Keratinocyte (primary cell): ENCODE data around the gene GYS2. TPM values are rescaled to one million over a fixed set of nuclear protein-coding genes. Genes with fewer than 3 reads are reported as not detected.

Source experiments
- DNase-seq: peaks from one replicate; pipeline ENCODE4 v3.0.0-alpha.2; 2011; ENCODE audit warnings: low read depth, missing footprints, low spot score
- FAIRE-seq: peaks from 2 replicates; lab custom pipeline; 2011; peaks lifted over from hg19 to GRCh38; lab: Jason Lieb, UNC
- H2AFZ ChIP-seq: 2 replicates; pipeline ENCODE4 v1.6.0; 2012; ENCODE audit warnings: low read length, control low read depth, inconsistent platforms; ENCODE audit not compliant: control insufficient read depth
- H3K27ac ChIP-seq: 2 replicates; pipeline ENCODE4 v1.5.1; 2011; ENCODE audit warnings: low read length; ENCODE audit not compliant: control insufficient read depth, insufficient read depth
- H3K27me3 ChIP-seq: 3 replicates; pipeline ENCODE4 v1.6.0; 2011; ENCODE audit warnings: low read length; ENCODE audit not compliant: control insufficient read depth, insufficient read depth; ENCODE audit errors: extremely low read depth
- H3K36me3 ChIP-seq, 2 experiments: 2 replicates in 1 of 2; 3 replicates in 1 of 2; pipeline ENCODE4 v1.5.1; 2011; ENCODE audit warnings: low read length in 2 of 2, mild to moderate bottlenecking in 1 of 2; ENCODE audit not compliant: control insufficient read depth in 2 of 2, insufficient read depth in 2 of 2; ENCODE audit errors: extremely low read depth in 1 of 2
- H3K4me1 ChIP-seq: 3 replicates; pipeline ENCODE4 v1.5.1; 2011; ENCODE audit warnings: low read length; ENCODE audit not compliant: control insufficient read depth, insufficient read depth; ENCODE audit errors: extremely low read depth
- H3K4me2 ChIP-seq: 3 replicates; pipeline ENCODE4 v1.6.0; 2011; ENCODE audit warnings: low read depth, low read length; ENCODE audit not compliant: control insufficient read depth, insufficient read depth; ENCODE audit errors: extremely low read depth
- H3K4me3 ChIP-seq, 3 experiments: fragments of 200-600 bp in 1 of 3; sonication (generic) in 1 of 3; 2 replicates in 2 of 3; 3 replicates in 1 of 3; pipeline ENCODE4 v1.5.1; 2011 to 2016; ENCODE audit warnings: low read length in 3 of 3, mild to moderate bottlenecking in 3 of 3, control low read depth in 2 of 3, inconsistent platforms in 1 of 3, low read depth in 1 of 3, mixed read lengths in 1 of 3, mixed run types in 1 of 3, moderate library complexity in 1 of 3; ENCODE audit not compliant: control insufficient read depth in 2 of 3, insufficient read depth in 2 of 3; ENCODE audit errors: extremely low read depth in 1 of 3
- H3K79me2 ChIP-seq: 2 replicates; pipeline ENCODE4 v1.6.0; 2012; ENCODE audit warnings: low read length; ENCODE audit not compliant: control insufficient read depth, insufficient read depth
- H3K9ac ChIP-seq: 3 replicates; pipeline ENCODE4 v1.6.0; 2011; ENCODE audit warnings: low read length; ENCODE audit not compliant: control insufficient read depth, insufficient read depth; ENCODE audit errors: extremely low read depth
- H3K9me1 ChIP-seq: 3 replicates; pipeline ENCODE4 v1.6.0; 2011; ENCODE audit warnings: low read length; ENCODE audit not compliant: control insufficient read depth, insufficient read depth; ENCODE audit errors: extremely low read depth
- H3K9me3 ChIP-seq: 2 replicates; pipeline ENCODE4 v1.5.1; 2012; ENCODE audit warnings: low read depth, low read length; ENCODE audit not compliant: control insufficient read depth
- H4K20me1 ChIP-seq: 3 replicates; pipeline ENCODE4 v1.6.0; 2011; ENCODE audit warnings: low read length; ENCODE audit not compliant: control insufficient read depth, insufficient read depth; ENCODE audit errors: extremely low read depth
- CTCF ChIP-seq, 3 experiments: IDR thresholded peaks in 1 of 3; conservative IDR thresholded peaks in 1 of 3; optimal IDR thresholded peaks in 1 of 3; 2 replicates in 2 of 3; 3 replicates in 1 of 3; pipeline versions ENCODE3 to v1.5.1; 2011; ENCODE audit warnings: low read length in 3 of 3, mild to moderate bottlenecking in 3 of 3, moderate library complexity in 2 of 3, control low read depth in 1 of 3, inconsistent platforms in 1 of 3; ENCODE audit not compliant: insufficient read depth in 2 of 3; ENCODE audit errors: extremely low read depth in 1 of 3
- EZH2 ChIP-seq: IDR thresholded peaks from one replicate; pipeline ENCODE4 v1.6.1; 2012; ENCODE audit warnings: inconsistent platforms, mild to moderate bottlenecking, low read length, moderate library complexity
- dilution Hi-C: fragments of 300-500 bp; cut with MboI; formaldehyde crosslinking; loops from one replicate; pipeline ENCODE4 v1.7.0; 2020; ENCODE audit warnings: low sequenced_read_pairs; ENCODE audit not compliant: extremely low pct_ligation_motif_present
- polyA plus RNA-seq, 5 experiments: library from polyadenylated mRNA; depleted of rRNA in 3 of 5; stranded (reverse) in 3 of 5; stranded (forward) in 1 of 5; unstranded in 1 of 5; fragments of >200 nt; gene quantifications; 1 replicate in 1 of 5; 2 replicates in 3 of 5; 3 replicates in 1 of 5; pipeline versions ENCODE4 v1.2.1 to v1.2.3, GENCODE V29; 2011 to 2012; ENCODE audit warnings: missing spikeins in 2 of 5, low read depth in 1 of 5, low replicate concordance in 1 of 5

GYS2 gene
- polyA plus RNA-seq, 1 donor (not counting 4 experiments of a cell fraction or from before 2014, with no cell fraction given) = not detected

GRCh38 chr12:21600196-21600595 lies 4.5 kb downstream of the GYS2 start:
- dilution Hi-C loops = no loop called here
- DNase-seq (no peak), FAIRE-seq (no peak)
- no peaks in the 10 kb centered on the region for H3K9me3 ChIP-seq
- no peaks in the 10 kb centered on the region for H3K79me2 ChIP-seq
- H3K36me3 ChIP-seq = no peaks in the 10 kb centered on the region
- H3K9ac ChIP-seq = no peak overlapping the region
- H3K4me3 ChIP-seq = no peak overlapping the region
- no peak overlapping the region for H3K4me2 ChIP-seq
- H2AFZ ChIP-seq = no peak overlapping the region
- H3K9me1 ChIP-seq = no peaks in the 10 kb centered on the region
- TF ChIP-seq CTCF (optimal IDR thresholded peaks at IDR 0.05 in 1 of 3, IDR thresholded peaks at IDR 0.05 in 1 of 3, conservative IDR thresholded peaks at IDR 0.05 in 1 of 3; ENCODE audit: extremely low read depth in 1 of 3, insufficient read depth in 2 of 3, low read length in 3 of 3) = no peak
- no peak for TF ChIP-seq EZH2
- H3K27ac ChIP-seq = no peak overlapping the region
- H4K20me1 ChIP-seq = no peaks in the 10 kb centered on the region
- peaks cover 3% of the 10 kb centered on the region for H3K27me3 ChIP-seq
- H3K4me1 ChIP-seq = no peaks in the 10 kb centered on the region

- Histone ChIP-seq H3K27me3 (peaks cover 2% of the 10 kb centered on the region), H3K9ac (no peak overlapping the region), H3K9me1 (no peaks in the 10 kb centered on the region), H3K4me1 (no peaks in the 10 kb centered on the region), H3K4me3 (no peak overlapping the region), H3K79me2 (no peaks in the 10 kb centered on the region), H4K20me1 (no peaks in the 10 kb centered on the region), H3K9me3 (no peaks in the 10 kb centered on the region), H3K27ac (no peak overlapping the region), H2AFZ (no peak overlapping the region), H3K36me3 (no peaks in the 10 kb centered on the region), H3K4me2 (no peak overlapping the region)
- FAIRE-seq (no peak), DNase-seq (no peak)
- TF ChIP-seq CTCF (optimal IDR thresholded peaks at IDR 0.05 in 1 of 3, IDR thresholded peaks at IDR 0.05 in 1 of 3, conservative IDR thresholded peaks at IDR 0.05 in 1 of 3; ENCODE audit: extremely low read depth in 1 of 3, insufficient read depth in 2 of 3, low read length in 3 of 3) (no peak), EZH2 (no peak)
- dilution Hi-C loops = no loop called here
Observed at GRCh38 chr12:21599143-21599999, 5.3 kb downstream of the GYS2 start.
